ENCODE measurements around the gene DIPK1B.

DIPK1B gene

DNA sequence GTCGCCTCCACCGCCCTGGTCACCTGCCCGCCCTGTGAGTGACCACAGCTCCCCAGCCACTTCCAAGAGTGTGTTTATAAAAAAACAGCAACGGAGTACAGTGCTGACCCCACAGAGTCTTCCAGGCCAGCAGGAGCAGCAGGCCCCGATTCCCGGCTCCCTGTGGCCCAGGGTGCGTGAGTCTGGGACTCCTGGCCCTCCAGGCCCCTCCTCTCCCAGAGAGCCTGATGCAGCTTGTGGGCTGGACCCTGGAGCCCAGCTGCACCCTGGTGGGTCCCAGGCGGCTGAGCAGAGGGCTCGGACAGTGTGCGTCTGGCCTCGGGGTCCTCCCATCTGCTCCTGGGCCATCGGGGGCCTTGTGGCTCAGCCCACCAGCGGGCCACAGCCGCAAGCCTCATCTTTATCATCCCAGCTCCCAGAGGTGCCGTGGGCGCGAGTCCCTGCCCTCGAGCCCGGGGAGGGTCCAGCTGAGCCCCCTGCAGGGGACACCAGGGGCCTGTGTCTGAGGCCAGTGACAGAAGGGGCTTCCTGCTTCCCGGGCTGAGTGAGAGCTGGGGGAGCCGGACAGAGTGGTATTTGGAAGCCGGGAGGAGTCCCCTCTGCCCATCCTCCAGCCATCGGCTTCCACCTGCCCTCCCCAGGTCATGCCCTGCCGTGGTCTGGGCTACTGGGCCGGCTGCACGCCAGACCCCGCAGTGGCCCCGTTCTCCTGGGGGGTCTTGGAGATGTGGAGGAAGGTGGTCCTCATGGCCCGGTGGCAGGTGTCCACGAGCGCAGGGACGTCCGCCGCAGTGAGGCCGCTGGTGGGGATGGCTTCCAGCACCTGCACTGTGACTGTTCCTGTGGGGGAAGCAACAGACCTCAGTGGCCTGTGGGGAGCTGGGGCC, 39.0 kb upstream of the DIPK1B start:
- no peak for DNase-seq (ENCODE audit: low read depth in 2 of 2)

DNA sequence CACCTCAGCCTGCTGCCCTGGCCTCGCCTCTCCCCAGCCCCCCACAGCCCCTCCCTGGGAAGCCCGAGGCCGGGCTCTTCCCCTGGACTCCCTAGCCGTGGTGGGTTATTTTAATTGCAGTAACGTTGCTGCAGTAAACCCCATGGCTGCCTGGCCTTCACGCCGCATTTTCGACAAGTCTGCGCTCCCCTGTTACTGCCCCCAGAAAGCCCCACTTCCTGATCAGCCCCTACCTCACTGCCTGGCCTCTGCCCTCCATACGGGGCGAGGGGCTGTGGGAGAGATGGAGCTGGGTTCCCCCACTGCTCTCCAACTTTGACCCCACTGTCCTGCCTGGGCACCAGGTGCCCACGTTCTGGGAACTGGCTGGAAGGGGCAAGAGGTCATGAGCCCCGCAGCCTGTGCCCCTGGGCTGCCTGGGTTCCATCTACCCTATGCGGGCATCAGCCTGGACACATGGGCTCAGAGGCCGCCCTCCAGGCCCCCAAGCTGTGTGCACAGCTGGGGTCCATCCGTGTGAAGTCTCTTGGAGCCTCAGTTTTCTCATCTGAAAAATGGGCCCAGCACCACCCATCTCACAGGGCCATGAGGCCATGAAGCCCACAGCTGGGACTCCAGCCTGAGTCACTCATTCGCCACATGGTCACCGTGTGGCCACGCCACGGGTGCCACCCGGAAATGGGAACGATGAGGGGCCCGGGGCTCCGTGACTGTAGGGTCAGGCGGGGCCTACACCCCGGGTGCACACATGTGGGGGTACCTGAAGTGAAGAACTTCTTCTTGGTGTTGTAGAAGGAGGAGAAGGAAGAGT, 38.2 kb upstream of the DIPK1B start:
- DNase-seq (ENCODE audit: low read depth in 2 of 2): no peak

DNA sequence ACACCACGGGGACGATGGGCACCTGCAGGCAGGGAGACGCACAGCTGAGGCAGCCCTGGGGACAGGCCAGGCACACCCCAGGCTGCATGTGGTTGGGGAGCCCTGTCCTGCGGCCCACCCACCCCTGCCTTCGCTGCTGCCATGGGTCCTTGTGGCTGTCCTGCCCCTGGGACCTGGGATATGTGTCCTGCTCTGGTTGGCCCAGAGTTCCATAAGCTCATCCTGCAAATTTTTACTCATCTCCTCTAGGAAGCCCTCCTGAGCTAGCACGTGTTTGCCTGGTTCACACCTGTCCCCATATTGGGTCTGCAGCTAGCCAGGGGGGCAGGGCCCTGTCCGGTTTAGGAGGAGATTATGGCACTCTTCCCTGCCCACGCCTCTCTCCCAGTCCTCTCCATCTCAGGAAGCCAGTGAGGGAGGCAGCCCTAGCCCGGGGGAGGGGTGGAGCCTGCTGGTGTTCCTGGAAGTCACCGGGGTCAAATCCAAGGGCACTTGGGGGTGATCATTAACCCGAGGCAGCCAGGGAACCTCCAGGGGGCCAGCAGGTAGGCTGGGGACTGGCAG, 37.5 kb upstream of the DIPK1B start:
- DNase-seq (ENCODE audit: low read depth in 2 of 2): no peak

DNA sequence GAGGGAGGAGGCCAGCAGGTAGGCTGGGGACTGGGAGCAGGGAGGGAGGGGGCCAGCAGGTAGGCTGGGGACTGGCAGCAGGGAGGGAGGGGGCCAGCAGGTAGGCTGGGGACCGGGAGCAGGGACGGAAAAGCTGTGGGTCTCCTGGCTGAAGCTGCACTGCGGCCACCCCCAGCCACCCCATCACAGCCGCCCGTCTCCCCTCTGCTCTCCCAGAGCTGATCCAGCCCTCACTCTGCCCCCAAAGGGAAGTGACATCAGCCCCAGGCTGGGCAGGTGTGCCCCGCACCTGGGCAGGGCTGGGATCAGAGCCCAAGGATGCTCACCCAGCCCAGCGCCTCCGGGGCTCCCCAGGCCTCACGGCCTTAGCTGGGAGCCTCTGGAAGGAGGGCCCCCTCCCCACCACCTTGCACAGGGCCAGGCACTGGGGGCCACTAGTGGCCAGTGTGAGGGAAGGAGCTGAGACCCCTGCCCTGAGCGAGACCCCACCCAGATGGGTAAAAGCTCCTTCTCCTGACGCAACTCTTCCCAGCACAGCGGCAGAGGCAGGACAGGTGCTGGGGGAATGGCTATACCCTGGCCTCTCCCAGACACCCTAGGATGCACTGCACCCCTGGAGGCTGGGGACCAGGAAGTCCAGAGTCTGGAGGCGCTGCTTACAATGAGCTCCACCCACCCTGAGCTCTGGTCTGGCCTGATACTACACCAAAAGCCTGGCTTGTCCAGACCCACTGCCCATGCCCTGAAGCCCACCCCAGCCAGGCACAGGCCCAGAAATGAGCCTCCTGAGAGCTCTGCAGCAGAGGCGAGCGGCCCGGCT, 36.7 kb upstream of the DIPK1B start:
- no peak for DNase-seq (ENCODE audit: low read depth in 2 of 2)

DNA sequence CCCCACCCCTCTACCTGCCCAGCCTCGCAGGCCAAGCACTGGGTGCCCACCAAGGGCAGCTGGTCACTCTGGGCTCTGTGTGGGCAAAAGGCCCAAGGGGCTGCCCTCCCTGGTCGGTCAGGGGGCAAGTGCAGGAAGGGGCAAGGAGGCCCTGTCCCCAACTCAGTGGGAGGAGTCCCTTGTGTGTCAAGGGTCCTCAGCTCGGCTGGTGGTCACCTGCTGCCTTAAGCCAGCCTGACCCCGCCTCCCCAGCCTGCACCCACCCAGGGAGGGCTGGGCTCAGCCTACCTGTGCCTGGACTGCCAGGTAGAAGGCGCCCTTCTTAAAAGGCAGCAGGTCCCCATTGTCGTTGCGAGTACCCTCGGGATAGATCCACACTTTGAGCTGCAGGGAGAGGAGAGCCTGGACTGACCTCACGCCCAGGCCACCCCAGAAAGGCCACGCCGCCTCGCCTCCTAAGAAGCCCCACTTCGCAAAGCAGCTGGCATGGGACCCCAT, 36.0 kb upstream of the DIPK1B start:
- no peak for DNase-seq (ENCODE audit: low read depth in 2 of 2)

DNA sequence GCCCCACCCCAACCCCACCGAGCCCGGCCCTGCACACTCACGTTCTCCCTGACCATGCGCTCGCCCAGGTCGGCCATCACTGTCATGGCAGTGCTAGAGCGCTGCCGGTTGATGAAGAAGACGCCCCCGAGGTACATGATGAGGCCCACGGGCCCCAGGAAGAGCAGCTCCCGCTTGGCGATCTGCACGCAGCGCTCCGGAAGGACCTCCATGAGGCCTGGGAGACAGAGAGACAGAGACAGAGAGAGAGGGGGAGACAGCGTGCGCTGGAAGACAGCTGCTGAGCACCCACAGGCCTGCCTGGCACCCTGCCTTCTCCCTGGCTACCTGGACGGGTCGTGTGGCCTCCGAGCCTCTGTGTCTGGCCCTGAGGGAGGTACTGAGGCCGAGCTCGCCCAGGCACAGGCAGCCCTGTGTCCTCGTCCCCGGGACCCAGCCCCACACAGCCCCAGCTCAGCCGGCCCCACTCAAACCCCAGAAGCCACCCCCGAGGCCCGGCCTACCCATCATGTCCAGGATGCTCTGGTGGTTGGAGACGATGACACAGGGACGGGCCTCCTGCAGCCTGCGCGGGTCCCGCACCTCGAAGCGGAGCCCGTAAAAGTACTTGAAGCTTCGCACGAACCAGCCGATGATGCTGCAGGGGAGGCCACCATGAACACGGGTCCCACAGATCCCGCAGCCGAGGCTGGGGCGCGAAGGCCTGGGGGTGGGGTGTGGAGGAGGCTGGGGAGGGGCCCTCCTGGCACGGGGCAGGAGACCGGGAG, 35.3 kb upstream of the DIPK1B start:
- DNase-seq (ENCODE audit: low read depth in 2 of 2): no peak

DNA sequence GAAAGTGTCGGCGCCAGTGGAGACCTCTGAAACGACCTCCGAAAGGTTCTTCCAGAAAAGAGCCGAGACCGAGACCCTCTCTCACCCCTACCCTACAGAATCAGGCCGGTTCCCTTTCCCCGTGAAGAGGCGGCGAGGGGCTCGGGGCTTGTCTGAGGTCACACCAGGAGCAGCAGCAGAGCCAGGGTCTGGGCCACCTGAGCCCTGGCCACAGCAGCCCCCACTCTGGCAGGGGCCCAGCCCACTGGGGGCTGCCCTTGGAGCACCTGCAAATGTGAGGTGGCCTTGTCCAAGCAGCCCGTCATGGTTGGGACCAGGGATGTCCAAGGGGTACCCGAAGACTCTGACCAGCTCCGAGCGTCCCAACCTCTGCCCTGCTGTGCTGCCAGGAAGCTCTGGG, 34.3 kb upstream of the DIPK1B start:
- no peak for DNase-seq (ENCODE audit: low read depth in 2 of 2)

DNA sequence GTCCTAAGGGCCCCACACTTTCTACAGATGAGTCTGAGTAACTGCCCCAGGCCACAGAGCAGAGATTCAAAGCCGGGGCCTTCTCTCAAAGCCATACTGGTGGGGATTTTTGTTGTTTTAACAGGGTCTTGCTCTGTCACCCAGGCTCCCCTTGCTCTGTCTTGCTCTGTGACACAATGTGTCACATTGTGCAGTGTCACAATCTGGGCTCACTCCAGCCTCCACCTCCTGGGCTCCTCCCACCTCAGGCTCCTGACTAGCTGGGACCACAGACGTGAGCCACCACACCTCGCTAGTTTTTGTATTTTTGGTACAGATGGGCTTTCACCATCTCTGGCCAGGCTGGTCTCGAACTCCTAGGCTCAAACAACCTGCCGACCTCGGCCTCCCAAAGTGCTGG, 33.7 kb upstream of the DIPK1B start:
- DNase-seq (ENCODE audit: low read depth in 2 of 2): no peak

DNA sequence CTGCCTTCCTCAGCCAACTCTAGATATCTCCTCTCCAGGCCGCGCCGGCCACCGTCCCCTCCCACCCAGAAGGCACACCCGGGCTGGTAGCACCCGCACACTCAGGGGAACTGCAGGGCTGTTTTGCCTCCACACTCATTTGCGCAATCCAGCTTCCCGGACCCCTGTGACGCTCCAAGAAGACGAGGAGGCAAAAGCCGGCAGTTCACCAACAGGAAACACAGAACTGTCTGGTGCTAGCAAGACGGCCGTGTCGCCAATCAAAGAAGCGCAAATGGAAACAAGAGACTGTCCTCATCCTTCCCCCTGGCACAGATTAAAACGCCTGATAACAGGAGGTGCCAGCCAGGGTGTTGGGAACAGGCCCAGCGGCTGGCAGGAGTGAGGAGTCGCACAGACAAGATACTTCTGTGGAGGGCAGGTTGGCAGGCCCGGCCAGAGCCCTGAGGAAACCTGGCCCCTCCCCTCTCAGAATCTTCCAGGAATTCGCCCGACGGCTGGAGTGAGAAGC, 32.9 kb upstream of the DIPK1B start:
- no peak for DNase-seq (ENCODE audit: low read depth in 2 of 2)

DNA sequence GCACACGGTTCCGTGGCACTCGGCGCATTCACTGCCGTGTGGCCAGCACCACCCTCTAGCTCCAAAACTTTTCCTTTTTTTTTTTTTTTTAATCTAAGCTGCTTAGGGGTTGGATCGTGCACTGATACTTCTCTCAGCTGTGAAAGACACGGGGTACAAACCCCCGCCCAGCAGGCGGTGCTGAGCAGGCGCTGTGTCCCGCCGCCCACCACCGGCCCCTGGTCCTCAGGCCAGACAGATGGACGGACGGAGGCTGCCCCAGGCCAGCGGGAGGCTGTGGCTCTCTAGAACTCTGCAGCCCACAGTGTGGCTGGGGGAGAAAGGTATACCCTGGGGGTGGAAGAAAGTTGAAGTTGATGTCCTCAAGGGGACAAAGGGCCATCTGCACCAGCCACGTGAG, 31.3 kb upstream of the DIPK1B start:
- no peak for DNase-seq (ENCODE audit: low read depth in 2 of 2)

DNA sequence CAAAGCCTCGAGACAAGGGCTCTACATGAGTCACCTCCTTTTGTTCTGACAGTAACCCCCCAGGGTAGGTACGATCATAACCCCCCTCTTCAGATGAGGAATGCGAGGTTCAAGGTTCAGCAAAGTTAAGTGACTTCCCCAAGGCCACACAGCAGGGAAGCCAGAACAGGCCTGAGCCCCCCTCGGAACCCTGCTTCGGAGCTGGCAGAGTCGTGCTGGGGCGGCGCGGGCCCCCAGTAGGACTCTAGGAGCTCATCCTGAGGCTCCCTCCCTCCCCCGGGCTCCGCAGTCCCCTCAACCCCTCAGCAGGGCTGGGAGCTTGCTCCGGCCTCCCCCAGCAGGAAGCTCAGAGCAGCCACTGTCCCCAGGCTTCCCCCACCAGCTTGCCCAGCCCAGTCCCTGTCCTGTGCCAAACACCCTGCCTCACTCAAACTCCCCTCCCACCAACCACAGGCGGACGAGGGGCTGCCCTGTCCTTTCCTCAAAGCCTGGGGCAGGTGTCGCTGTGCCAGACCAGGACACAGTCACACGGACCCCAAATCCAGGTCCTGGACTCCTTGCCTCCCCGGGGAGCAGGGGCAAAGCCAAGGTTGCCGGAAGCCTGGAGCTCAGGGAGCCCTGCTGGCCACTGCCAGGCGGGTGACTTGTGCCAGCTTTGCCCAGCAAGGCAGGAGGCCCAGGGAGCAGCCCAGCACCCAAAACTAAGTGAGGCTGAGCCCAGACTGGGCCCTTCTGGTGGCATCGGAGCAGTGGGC, 30.2 kb upstream of the DIPK1B start:
- DNase-seq (ENCODE audit: low read depth in 2 of 2): no peak

DNA sequence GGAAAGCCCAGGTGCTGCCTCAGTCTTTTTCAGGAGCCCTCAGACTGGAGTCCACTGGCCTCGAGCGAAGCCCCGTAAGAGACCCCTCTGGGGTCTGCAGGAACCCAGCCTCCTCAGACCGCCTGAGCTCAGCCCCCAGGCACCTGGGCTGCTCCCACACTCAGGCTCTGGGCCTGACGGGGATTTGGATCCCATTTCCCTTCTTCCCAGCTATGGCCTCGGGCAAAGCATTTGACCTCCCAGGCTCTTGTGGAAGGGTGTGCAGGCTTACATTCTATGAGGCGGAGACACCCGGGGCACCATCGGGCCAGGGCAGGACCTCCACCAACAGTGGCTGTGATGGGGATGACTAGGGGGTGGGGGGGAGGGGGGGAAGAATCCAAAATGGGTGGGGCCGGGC, 29.7 kb upstream of the DIPK1B start:
- no peak for DNase-seq (ENCODE audit: low read depth in 2 of 2)

DNA sequence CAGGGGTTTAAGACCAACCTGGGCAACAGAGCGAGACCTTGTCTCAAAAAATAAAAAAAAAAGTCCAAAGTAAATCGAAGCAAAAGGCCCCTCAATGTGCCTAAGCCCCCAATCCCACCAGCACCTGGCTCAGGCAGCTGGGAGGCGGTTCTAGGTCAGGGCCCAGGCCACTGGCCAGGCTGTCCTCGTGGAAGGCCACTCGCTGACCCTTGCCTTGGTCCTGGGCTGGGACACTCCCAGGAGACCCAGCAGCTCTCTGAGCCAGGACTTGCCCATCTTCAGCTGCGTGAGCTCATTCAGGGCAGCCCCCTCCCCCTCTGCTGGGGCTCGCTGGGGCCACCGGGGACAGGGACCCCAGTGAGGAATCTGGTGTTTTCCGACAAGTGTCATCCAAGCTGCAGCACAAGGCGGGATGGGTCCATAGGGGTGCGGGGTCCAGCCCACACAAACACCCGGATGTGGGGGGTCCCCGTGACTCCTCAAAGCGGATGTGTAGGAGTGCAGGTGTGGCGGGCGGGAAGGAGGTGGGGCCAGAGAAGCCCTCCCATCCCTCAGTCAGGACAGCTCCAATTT, 29.1 kb upstream of the DIPK1B start:
- no peak for DNase-seq (ENCODE audit: low read depth in 2 of 2)

DNA sequence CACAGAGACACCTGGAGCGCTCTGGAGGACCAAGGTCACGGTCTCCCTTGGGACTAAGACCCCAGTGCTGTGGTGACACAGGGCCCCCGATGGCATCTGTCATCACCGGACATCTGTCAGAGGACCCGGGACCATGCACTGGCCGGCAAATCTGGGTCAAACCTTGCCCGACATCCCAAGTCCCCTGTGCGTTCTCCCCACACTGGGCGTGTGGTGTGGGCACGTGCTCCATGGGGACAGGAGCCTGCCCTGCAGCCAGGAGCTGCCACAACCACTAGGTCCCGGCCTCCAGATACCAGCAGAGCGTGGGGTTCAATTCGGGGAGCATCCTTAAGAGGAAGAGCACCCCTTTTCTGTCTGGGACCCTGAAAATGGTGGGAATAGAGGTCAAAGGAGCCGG, 28.6 kb upstream of the DIPK1B start:
- no peak for DNase-seq (ENCODE audit: low read depth in 2 of 2)

DNA sequence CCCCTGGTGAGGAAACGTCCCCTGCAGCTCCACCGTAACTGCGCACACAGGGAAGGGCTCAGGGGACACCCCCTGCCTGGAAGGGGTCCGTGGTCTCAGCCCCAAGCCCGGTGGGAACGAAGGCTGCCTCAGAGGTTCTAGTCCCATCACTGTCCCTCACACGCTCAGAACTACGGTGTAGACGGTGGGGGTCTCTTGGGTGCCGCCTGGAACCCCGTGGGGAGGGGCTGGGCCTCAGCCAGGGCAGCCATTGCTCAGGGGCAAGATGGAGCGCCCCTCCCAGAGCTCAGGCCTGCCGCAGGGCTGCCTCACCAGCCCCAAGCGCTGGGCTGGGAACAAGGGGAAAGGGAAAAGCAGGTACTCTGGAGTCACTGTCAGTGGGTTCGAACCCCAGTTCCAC, 28.0 kb upstream of the DIPK1B start:
- DNase-seq (ENCODE audit: low read depth in 2 of 2): no peak

DNA sequence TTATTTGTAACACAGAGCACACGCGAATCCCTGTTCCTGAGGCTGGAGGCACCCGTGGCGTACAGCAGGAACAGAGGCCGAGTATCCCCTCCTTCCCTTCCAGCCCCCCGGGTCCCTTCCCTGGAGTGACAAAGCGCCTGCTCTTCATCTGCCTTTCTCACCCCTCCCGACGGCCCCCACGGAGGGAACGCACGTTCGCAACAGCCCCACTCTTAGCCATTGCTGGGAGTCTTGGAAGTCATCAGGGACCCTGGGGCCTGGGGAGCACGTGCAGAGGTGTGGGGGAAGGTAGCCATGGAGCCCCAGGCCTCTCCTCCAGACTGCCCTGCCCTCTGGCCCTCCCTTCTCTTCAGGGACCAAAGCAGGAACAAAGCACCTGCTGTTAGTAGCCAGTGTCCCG, 27.6 kb upstream of the DIPK1B start:
- no peak for DNase-seq (ENCODE audit: low read depth in 2 of 2)

DNA sequence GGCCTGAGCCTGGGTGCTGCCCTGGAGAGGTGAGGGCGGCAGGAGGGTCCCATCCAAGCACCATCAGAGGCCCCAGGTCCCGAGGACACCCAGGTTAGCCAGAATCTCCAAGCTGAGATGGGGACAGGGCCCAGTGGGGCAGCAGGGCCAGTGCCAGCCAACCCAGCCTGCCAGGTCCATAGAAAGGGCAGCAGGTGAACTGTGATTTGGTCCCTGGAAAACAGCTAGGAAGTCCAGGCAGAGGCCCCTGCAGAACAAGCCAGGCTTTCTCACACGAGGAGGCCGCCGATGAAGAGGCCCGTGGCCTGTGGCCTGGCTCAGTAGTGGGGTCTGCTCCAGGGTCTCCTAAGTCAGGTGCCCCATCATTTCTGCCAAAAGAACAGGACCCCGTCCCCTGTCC, 27.2 kb upstream of the DIPK1B start:
- DNase-seq (ENCODE audit: low read depth in 2 of 2): no peak

DNA sequence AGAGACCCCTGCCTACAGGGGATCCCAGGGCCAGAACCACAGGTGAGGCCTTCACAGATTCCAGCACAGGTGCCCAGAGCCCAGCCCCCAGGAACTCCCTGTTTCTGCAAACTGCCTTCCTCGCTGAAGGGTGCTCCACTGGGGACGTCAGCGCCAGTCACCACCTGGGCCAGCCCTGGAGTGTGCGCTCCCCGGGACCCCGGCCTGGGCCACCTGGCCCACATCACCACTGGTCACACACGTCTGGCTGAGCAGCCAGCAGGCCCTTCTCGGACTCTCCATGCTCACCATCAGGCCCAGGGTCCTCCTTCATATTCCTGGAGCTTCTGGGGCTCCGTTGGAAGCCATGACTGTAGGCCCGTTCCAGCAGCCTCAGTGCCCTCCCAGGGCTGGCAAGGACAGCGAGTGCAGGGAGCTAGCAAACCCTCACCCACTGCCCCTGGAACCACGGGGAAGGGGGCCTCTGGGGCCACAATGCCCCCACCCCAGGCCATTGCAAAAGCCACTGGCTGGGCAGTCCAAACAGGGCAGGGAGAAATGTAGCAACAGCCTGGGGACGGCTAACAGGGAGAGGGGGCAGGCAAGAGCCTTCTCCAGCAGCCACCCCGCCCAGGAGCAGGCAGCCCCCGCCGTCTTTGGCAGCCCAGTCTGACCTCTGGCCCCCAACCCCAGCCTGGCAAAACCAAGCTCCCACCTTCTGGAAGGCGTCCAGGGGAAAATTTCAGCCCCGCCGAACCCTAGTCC, 26.4 kb upstream of the DIPK1B start:
- no peak for DNase-seq (ENCODE audit: low read depth in 2 of 2)

DNA sequence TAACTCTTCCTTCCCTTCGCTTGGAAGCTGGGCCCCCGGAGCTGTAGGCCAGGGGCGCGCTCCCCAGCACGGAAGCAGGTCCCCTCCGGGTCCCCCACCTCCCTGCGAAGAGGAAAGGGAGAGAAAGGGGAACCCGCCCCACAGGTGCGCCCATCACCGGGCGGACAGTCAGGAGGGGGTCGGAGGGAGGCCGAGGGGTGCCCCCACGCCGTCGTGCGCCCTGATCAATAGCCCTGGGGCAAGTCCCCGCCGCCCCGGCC, 25.9 kb upstream of the DIPK1B start:
- DNase-seq (ENCODE audit: low read depth in 2 of 2): no peak
